SK-N-SH treated with all-trans-retinoic acid at 6 μM for 48 hours (cell line): ENCODE results near the gene SCN8A.

Experiments used
- ATAC-seq: fragments of 200-7000 bp; cut with Tn5 transposase; 3 replicates; pipeline ENCODE4 v1.9.1; 2020; ENCODE audit warnings: mild to moderate bottlenecking, moderate library complexity
- ARNTL ChIP-seq: fragments of 450-650 bp; formaldehyde crosslinking; IDR thresholded peaks from 2 replicates; pipeline ENCODE4 v1.5.0; 2020; ENCODE audit warnings: low read depth, mild to moderate bottlenecking, moderate library complexity, borderline replicate concordance
- BACH2 ChIP-seq: fragments of 250-450 bp; sonication (Bioruptor Pico); IDR thresholded peaks from 2 replicates; pipeline ENCODE4 v1.9.0; 2021; ENCODE audit warnings: mild to moderate bottlenecking, borderline replicate concordance
- CREB5 ChIP-seq: fragments of 250-450 bp; sonication (Bioruptor Pico); IDR thresholded peaks from 2 replicates; pipeline ENCODE4 v1.5.1; 2020; ENCODE audit warnings: low read depth, mild to moderate bottlenecking, moderate library complexity
- CSDC2 ChIP-seq: fragments of 250-450 bp; sonication (Bioruptor Pico); IDR thresholded peaks from 2 replicates; pipeline ENCODE4 v1.5.0; 2020; ENCODE audit warnings: mild to moderate bottlenecking, moderate library complexity
- CSRNP3 ChIP-seq: fragments of 250-450 bp; sonication (Bioruptor Pico); IDR thresholded peaks from 2 replicates; pipeline ENCODE4 v1.5.1; 2021; ENCODE audit warnings: mild to moderate bottlenecking, moderate library complexity
- ESRRG ChIP-seq: fragments of 250-450 bp; sonication (Bioruptor Pico); IDR thresholded peaks from 2 replicates; pipeline ENCODE4 v1.6.1; 2021; ENCODE audit warnings: mild to moderate bottlenecking
- GLIS3 ChIP-seq: fragments of 250-450 bp; sonication (Bioruptor Pico); IDR thresholded peaks from 2 replicates; pipeline ENCODE4 v1.5.0; 2020; ENCODE audit warnings: mild to moderate bottlenecking, moderate library complexity
- ISL1 ChIP-seq: fragments of 250-450 bp; sonication (Bioruptor Pico); IDR thresholded peaks from 2 replicates; pipeline ENCODE4 v2.1.2; 2022; ENCODE audit warnings: mild to moderate bottlenecking, moderate library complexity
- OSR1 ChIP-seq: fragments of 250-450 bp; sonication (Bioruptor Pico); IDR thresholded peaks from 2 replicates; pipeline ENCODE4 v1.8.0; 2022; ENCODE audit warnings: moderate library complexity, mild to moderate bottlenecking, inconsistent platforms
- PATZ1 ChIP-seq: fragments of 250-450 bp; sonication (Bioruptor Pico); IDR thresholded peaks from 2 replicates; pipeline ENCODE4 v1.8.0; 2020; ENCODE audit warnings: mild to moderate bottlenecking, moderate library complexity, borderline replicate concordance
- POU6F1 ChIP-seq: fragments of 250-450 bp; sonication (Bioruptor Pico); IDR thresholded peaks from 2 replicates; pipeline ENCODE4 v1.8.0; 2021; ENCODE audit warnings: low read depth, mild to moderate bottlenecking, moderate library complexity, borderline replicate concordance
- PPARA ChIP-seq: fragments of 250-450 bp; sonication (Bioruptor Pico); IDR thresholded peaks from 2 replicates; pipeline ENCODE4 v1.5.0; 2020; ENCODE audit warnings: mild to moderate bottlenecking, borderline replicate concordance
- RARB ChIP-seq: fragments of 250-450 bp; sonication (Bioruptor Pico); IDR thresholded peaks from 2 replicates; pipeline ENCODE4 v1.8.0; 2021; ENCODE audit warnings: mild to moderate bottlenecking, moderate library complexity
- SNAI2 ChIP-seq: fragments of 250-450 bp; sonication (Bioruptor Pico); IDR thresholded peaks from 2 replicates; pipeline ENCODE4 v1.5.0; 2020; ENCODE audit warnings: mild to moderate bottlenecking, moderate library complexity
- TCF4 ChIP-seq: fragments of 250-450 bp; sonication (Bioruptor Pico); IDR thresholded peaks from 2 replicates; pipeline ENCODE4 v1.8.0; 2021; ENCODE audit warnings: mild to moderate bottlenecking, moderate library complexity, borderline replicate concordance
- TOX ChIP-seq: fragments of 250-450 bp; sonication (Bioruptor Pico); IDR thresholded peaks from 2 replicates; pipeline ENCODE4 v1.8.0; 2021; ENCODE audit warnings: mild to moderate bottlenecking, moderate library complexity, borderline replicate concordance
- TSHZ2 ChIP-seq: fragments of 250-450 bp; sonication (Bioruptor Pico); IDR thresholded peaks from 2 replicates; pipeline ENCODE4 v1.5.0; 2020; ENCODE audit warnings: mild to moderate bottlenecking, moderate library complexity
- ZC3H10 ChIP-seq: fragments of 250-450 bp; sonication (Bioruptor Pico); IDR thresholded peaks from 2 replicates; pipeline ENCODE4 v1.5.1; 2021; ENCODE audit warnings: mild to moderate bottlenecking, moderate library complexity
- ZFP30 ChIP-seq: fragments of 450-650 bp; formaldehyde crosslinking; IDR thresholded peaks from 2 replicates; pipeline ENCODE4 v1.5.0; 2022; ENCODE audit warnings: mild to moderate bottlenecking, moderate library complexity
- ZNF70 ChIP-seq: fragments of 450-650 bp; formaldehyde crosslinking; IDR thresholded peaks from 2 replicates; pipeline ENCODE4 v1.5.0; 2020; ENCODE audit warnings: mild to moderate bottlenecking, moderate library complexity
- ZNF8 ChIP-seq: fragments of 450-650 bp; formaldehyde crosslinking; IDR thresholded peaks from 2 replicates; pipeline ENCODE4 v1.5.0; 2020; ENCODE audit warnings: mild to moderate bottlenecking, moderate library complexity

The SCN8A gene

GRCh38 chr12:51706206-51706605 lies 115.2 kb downstream of the SCN8A start:
- no peak for ATAC-seq
- TF ChIP-seq POU6F1 (CRISPR knock-in tag) (no peak), GLIS3 (CRISPR knock-in tag) (no peak)

GRCh38 chr12:51714666-51715065 lies 123.6 kb downstream of the SCN8A start:
- TF ChIP-seq POU6F1 (CRISPR knock-in tag) (no peak), ESRRG (CRISPR knock-in tag) (no peak), CREB5 (CRISPR knock-in tag) (no peak), ZNF70 (CRISPR knock-in tag) (no peak), OSR1 (CRISPR knock-in tag) (no peak), ZNF8 (CRISPR knock-in tag) (no peak), CSRNP3 (CRISPR knock-in tag) (no peak), RARB (no peak), ISL1 (CRISPR knock-in tag) (no peak), CSDC2 (CRISPR knock-in tag) (no peak), TCF4 (CRISPR knock-in tag) (no peak), BACH2 (CRISPR knock-in tag) (no peak), TSHZ2 (CRISPR knock-in tag) (no peak), ZC3H10 (CRISPR knock-in tag) (no peak), PPARA (no peak), PATZ1 (CRISPR knock-in tag) (no peak), TOX (no peak), GLIS3 (CRISPR knock-in tag) (no peak), ARNTL (CRISPR knock-in tag) (no peak), SNAI2 (CRISPR knock-in tag) (no peak)
- ATAC-seq: peak; percentile 80

GRCh38 chr12:51717326-51717925 lies 126.4 kb downstream of the SCN8A start:
- no peak for ATAC-seq
- TF ChIP-seq ZNF70 (CRISPR knock-in tag) (no peak), CREB5 (CRISPR knock-in tag) (no peak), OSR1 (CRISPR knock-in tag) (no peak), CSDC2 (CRISPR knock-in tag) (no peak), TOX (no peak), ZFP30 (CRISPR knock-in tag) (no peak), CSRNP3 (CRISPR knock-in tag) (no peak), TSHZ2 (CRISPR knock-in tag) (no peak)
